Left renal pelvis (tissue), 4 donors: ENCODE results near the gene HAAO. TPM values are rescaled to one million over a fixed set of nuclear protein-coding genes. Genes with fewer than 3 reads are reported as not detected.

ENCODE experiments used
- DNase-seq, 4 donors: peaks; one replicate each; pipeline ENCODE4 v3.0.0-alpha.2; 2013; ENCODE audit warnings: low read depth in 4 of 4, low spot score in 3 of 4
- polyA plus RNA-seq, 4 donors: library from polyadenylated mRNA; unstranded; fragments of 120-200 nt; gene quantifications; one replicate each; pipeline ENCODE4 v1.2.1, GENCODE V29; 2013; ENCODE audit not compliant: insufficient read length in 4 of 4

The HAAO gene
- polyA plus RNA-seq, 4 donors, result 25.2 to 54.8 (median 32.9) TPM

DNA sequence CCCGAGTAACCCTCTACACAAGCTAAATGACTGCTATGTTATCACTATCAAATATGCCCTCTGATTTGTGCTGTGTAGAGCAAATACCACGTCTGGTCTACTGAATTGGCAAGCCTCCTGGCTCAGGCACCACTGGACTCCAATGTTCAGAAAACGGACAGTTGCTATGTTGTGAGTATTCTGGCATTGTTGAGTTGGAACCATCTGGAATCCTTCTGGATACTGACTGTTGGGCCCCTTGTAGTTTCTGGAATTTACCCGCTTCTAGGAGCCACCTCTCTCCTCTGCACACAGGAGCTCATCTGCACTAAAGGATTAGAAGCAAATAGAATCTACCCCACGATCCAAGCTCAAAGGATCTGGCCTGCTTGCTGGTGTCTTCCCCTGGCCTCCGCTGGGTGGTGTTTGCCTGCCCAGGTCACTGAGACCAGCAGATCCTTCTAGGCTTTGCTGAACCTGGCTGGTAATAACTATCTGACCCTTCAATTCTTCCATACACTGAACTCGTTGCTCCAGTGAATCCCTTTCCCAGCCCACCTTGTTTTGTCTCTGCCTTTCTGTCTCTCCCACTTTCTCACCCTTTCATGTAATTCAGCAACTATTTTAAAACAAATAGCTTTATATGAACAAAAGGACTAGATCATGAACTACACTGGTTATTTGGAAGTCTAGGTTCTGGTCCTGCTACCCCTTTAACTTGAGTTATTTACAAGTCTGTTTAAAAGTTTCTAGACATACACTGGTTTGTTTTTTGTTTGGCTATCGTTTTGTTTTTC, 2.1 kb upstream of the HAAO start:
- DNase-seq, result no peak

DNA sequence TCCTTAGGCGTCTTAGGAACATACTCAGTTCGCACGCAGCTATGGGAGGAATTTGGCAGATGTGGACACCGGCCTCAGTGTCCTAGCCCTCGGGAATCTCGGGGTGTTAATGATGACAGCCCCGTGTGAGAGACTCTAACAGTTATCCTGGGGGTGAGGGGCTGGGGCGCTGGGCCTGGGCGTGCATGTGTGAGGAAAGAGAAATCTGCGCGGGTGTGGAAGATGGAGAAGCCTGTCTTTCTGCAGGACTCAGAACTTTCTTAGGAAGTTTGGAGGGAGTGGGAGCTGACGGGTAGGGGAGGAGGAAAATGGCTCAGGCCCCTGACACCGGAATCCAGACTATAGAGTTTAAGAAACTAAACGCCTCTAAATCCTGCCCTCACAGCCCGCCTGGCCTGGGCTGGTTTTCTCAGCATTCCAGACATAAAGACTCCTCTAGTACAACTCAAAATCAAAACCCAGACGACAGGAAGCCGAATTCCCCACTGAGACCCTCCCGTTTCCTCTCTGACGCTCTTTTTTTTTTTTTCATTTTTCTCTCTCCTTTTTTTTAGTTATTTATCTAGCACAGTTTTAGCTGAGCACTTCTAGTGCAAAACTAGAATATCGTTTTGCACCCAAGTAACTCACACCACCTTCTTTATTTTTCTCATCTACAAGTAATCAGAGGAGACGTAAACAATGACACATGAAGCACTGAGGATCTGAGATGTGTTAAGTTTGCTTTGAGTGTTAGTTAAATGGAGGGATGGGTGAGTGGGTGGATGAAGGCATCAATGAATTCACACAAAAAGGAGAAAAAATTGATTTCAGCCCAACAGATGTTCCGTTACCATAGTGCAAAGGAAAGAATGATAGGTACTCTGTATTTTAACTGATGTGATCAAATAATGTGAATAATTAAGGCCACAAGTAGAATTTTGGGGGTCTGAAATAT, 1.2 kb upstream of the HAAO start:
- peak in 1 of 4 donors; percentile 39 for DNase-seq

DNA sequence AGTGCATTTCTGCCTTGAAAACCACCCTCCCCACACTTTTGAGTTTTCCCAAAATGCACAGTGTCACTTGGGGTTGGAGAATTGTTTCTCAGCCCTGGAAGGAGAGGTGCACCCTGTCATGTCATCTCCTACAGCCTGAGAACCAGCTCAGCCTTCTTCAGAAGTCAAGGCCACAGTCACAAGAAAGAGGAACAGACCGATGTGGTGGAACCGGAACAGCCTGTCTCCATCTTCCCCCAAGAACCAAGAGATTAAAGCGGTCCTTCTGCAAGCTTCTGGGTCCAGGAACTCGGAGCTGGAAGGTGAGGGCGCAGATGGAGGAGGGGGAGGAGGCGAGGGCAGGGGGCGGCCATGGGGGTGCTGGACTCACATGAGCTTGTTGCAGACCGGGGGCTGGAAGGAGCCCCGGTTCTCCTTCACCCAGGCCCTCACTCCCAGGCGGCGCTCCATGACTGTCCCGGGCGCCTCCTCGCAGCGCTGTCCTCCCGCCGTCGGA, 248 bp downstream of the HAAO start:
- no peak for DNase-seq

DNA sequence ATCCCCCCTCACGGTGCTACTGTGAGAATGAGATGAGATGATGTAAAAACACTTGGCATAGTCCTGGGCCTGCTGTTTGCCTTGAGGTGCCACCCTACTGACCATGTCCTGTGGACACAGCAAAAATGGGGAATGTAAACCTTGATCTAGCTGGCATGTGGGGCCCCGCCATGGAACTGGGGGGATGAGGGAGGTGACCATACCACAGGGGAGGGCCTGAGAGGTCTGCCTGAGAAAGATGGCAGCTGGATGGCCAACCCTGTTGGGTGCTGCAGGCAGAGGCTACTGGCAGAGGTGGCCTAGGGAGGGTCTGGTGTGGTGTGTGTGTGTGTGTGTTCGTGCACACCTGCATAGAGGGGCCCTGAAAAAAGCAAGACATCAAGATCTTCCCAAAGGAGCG, 777 bp downstream of the HAAO start:
- no peak for DNase-seq

DNA sequence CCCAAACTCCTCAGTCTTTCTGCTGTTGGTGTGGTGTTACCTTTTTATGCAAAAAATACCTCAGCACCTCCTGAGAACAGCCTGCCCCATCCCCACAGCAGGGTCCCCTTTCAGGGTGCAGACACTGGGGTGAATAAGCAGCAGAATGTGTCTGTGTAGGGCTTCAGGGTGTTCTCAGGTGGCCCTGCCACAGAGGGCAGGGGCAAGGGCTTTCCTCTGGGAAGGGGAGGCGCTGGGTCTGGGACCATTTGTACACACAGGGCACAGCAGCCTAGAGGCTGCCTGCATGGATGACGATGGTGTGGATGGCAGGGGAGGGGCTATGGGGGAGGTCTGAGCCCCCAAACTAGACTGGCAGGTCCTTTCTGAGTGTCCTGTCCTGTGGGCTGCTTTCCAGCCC, 2.6 kb downstream of the HAAO start:
- no peak for DNase-seq

DNA sequence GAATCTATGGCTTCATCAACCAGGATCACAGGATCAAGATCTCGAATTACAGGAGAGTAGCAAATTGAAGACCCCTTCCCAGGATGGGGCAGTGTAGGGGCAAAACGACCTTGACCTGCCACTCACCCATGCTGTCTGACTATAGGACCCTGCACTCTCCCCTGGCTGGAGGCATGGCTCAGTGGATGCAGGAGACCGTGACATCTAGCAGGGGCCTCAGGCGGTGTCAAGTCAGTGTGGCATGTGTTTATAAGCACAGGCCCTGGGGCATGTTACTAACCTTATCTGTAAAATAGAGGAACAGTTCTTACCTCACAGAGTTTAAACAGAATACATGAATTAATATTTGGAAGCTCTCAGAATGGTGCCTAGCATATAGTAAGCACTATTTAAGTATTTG, 3.5 kb downstream of the HAAO start:
- no peak for DNase-seq

DNA sequence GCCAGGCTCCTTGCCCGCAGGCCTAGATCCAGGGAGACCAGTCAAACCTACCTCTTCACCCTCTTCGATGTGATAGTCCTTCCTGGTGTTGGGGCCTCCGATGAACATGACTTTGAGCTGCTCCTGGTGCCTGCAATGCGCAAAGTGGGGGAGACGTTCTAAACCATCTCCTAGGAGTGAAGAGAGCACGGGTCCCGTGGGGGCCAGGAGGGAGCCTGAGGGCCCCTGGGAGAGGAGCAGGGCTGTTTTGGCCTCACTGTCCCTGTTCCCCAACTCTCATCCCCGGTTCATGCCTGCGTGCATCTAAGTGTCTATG, 3.9 kb downstream of the HAAO start:
- DNase-seq, result no peak

DNA sequence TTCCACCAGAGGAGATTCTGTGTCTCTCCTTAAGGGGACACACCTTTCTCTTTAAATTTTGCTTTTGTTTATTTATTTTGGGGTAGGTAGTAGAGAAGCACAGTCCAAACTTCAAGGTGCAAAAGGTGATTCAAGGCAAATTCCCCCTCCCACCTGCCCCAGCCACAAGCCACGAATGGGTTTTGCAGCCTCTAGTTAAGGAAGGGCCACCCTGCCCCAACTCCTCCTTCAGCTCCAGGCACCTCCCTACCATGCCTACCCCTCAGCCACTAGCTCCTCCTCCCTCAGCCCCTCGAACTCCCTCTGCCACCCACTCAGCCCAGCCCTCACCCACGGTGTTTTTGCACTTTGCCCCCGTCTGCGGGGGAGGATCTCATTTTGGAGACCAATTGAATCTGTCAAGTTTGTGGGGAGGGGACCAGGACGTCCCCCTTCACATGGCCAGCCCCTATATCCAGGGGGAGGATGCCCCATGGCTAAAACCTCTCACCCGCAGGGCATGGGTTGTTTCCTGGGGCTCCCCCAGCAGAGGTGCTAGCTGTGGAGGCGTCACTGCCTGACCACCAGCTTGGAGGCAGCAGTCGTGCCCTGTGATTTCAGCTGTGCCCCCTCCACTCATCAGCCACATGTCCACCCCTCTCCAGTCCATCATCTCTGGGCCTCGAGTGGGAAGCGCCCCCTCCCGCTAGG, 4.5 kb downstream of the HAAO start:
- DNase-seq, result no peak

DNA sequence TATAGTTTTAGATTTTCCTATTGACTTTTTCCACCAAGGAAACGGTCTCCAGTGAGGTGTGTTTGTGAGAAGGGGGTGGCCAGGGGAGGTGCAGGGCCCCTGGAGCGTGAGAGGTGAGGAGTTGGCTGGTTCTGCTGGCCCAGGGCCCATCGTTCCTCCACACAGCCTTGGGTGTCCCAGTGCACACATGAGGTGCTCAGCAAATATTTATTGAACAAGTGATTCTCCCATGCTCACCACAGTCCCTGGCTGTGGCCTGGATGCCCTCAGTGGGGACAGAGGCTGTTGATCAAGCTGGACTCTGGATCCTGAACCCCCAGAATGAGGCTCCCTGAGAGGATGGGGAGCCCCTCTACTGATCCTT, 5.0 kb downstream of the HAAO start:
- DNase-seq, result no peak

DNA sequence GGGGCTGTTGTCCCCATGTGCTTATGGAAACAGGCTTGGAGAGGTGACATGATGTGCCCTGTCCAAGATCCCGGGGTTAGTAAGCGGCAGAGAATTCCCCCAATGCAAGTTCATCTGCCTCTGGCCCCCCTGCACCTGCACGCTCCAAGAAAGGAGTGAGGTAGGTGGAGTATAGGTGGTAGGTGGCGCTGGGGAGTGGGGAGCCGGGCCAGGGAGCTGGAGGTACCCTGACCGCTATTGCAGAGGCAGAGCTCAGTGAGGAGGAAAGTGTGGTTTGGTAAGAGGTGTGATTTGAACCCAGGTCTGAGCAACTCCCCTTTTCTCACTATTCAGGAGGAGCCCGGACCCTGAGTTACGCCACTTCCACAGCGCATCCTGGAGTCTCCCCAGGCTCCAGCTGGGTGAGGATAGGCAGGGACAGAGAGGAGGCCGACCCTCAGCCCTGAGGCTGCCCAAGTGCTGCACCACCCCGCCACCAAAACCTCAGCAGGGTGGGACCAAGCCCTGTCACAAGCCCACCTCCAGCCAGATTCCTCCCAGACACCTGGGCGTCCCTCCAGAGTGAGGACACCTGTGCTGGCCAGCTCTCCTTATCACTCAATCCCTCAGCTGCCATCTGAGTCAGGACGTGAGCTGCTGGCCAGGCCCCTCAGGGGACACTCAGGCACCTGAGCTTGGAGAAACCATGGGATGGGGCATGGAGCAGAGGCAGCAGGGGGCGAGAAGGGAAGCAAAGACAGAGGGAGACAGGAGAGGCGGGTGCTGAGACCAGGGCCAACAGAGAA, 5.6 kb downstream of the HAAO start:
- no peak for DNase-seq

DNA sequence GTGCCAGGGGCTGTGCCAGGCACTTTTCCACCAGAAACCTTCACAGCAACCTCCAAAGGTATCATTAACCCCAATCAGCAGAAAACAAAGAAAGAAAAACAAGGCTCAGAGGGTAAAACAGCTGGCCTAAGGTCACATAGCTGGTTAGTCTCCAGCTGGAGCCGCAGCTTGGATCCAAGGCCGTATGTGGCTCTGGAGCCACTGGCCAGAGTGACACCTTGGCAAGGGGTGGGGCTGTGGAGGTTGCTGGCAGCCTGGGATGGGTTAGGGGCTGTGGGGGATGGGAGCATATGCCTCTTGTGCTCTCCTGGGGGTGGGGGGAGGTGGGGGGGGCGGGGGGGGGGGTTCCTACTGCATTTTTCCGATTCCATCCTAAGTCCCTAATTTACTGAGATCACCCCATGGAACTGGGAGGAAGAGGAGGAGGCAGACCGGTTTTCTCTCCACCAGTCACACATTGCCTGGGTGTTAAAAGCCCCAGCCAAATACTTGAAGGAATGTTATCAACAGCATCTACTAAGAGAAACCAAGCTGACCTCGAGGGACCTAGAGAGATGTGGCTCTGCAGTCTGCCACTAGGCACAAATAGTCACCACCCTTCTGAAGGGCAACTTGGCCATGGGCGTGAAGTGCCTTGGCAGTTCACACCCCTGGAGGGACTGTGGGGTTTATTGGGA, 8.0 kb downstream of the HAAO start:
- no peak for DNase-seq

DNA sequence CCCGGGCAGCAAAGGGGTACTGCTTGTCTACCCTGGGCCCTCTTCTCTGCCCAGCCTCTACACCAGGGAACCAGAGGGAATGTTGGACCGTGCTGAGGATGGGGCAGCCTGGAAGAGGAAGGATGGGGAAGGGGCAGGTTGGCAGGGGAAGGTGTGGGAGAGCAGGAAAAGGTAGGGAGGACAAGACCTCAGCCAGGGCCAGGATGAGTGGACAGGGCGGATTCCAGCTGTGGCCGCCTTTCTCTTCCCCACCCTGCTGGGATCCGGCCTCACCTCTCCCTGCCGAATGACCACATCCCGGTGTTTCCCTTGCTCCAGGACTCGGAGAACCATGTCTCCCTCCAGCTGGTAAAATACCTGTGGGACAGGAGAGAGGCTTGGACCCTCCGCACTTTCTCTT, 8.9 kb downstream of the HAAO start:
- no peak for DNase-seq

DNA sequence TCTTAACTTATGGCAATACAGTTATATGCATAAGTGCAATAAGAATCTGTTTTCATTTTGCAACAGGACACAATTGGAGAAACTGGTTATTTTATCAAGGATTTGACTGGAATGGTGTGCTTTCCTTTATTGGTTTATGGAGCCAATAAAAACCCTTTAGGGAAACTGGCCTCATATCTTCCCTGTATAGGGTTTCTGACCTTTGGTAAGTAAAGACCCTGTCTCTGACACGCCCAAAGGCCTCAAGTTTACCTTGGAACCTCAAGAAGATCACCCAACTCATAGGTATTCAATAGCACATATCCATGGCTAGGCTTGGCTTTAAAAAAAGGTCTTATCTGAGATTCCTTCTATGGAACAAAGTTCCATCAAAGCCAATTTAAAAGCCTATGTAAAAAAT, 11.2 kb downstream of the HAAO start:
- DNase-seq, result no peak

DNA sequence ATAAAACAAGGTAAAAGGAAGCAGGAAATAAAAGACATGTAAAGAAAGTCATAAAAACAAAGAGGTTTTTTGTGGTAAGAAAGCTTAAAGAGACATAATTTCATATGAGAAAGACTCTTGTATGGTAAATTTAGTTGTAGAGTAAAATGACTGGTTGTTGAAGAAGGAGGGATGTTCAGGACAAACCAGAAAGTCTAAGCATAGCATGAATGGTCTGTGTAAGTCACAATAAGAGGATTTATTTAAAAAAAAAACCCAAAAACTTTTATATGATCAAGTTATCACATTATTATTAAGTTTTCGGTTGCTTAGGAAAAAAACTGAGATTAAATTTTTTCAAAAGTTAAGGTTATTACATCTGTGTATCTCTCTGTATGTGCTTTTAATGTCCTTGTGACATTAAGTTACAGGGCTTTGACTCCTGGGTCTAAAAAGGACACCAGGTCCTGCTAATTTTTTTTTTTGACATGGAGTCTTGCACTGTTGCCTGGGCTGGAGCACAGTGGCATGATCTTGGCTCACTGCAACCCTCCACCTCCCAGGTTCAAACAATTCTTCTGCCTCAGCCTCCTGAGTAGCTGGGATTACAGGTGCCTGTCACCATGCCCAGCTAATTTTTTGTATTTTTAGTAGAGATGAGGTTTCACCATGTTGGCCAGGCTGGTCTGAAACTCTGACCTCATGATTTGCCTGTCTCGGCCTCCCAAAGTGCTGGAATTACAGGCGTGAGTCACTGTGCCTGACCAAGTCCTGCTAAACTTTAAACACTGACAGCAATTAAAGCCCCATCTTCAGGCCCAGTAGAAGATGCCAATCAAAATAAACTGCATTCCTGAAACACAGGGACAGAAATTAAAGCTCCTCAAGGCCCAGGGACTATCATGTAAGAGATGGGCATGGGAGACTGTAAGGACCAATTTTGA, 14.2 kb downstream of the HAAO start:
- DNase-seq, result no peak

DNA sequence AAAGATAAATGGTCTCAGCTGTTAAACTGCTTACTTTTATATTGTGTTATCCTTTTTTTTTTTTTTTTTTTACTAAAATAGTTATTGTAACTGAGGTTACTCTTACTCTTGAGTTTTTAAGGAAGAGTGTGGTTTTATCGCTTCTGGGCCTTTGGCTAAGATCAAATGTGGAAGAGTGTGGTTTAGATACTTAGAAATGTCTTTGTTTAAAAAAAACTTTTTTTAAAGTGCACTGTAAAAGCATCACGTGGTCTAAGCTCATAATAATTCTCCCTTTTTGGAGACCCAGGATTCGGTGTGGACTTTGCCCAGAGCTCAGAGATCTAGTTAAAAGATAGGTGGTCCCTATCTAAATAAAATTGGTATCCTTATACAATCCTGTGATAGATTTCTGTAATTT, 16.6 kb downstream of the HAAO start:
- DNase-seq, result no peak

DNA sequence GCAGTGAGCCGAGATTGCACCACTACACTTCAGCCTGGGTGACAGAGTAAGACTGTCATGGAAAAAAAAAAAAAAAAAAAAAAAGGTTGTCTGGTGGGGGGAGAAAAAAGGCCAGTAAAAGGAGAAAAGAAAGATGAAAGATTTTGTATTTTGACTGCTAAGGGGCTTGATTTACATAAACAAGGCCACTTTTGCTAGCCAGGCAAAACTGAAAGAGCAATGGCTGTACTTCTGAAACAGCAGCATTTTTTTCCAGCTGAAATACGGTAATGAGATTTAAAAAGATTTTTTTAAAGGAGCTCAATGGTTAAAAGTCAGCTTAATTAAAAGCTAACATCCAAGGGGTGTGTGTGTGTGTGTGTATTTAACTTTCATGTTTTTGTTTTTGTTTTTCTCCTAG, 17.2 kb downstream of the HAAO start:
- no peak for DNase-seq

DNA sequence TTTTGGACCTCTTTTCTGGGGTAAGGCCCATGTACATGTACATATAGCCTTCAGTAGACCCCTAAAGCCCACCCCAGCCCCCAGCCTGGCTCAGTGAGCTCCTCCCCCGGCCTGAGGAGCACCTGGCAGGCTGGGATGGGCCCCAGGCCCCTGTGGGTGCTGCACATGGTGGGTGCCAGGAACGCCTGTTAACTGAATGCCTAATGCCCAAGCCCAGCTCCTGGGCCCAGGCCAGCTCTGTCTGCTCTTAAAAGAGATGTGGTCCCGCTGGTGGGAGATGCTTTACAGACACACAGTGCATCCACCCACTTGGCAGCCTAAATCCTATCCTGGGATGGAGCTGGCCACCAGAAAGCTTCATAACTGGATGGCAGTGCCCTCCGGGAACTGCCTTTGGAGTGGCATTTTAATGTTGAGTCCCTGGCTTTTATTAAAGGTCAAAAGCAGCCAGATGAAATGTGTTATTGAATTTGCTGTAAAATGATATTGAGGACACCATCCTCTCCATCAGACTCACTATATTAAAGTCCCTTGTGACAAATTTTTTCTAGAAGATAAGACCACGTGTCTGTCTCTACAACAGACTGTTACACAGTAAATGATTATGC, 20.7 kb downstream of the HAAO start:
- no peak for DNase-seq

DNA sequence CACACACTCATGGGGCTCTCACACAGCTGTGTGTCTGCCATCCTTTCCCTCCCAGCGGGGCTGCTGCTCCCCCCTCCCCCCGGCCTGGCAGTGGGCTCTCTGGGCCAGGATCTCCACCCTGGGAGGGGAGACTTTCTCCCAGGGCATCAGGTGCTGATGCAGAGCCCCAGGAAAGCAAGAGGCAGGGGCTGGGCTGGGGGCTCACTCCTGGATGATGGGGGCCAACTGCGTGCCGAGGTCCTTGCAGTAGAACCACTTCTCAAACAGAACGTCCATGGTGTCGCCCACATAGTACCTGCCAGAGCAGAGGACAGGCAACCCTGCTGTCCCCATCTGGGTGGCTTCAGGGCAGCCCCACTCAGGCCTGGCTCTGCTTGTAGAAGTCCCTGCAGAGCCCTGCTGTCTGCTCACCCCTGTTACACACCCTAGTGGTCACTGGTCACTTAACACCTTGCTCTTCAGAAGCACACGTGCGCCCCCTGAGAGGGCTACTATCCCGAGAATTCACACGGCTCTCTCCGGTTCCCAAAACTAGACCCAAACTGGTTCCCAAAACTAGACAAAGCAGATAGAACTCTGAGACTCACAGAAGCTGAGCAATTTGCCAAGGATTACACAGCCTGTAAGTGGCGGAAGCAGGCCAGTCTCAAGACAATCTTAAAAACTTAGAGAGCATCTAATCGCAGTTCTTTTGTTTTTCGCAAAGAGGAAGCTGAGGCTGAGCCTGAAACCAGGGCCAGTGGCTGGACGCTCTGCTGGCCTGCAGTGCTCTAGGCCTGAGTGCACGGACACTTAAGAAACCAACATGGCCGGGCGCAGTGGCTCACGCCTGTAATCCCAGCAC, 21.9 kb downstream of the HAAO start:
- DNase-seq, result no peak
